Activated CD4-positive, alpha-beta T cell treated with anti-CD3 and anti-CD28 coated beads for 24 hours (primary cell): Measurements from ENCODE around the gene TMEM86B.
"Not testable (repeated sequence)": the region's sequence is repeated elsewhere in the genome, so short reads cannot be mapped to it uniquely, and the experiment has no call there.

Experiments used
- DNase-seq, 2 donors: peaks; one replicate each; pipeline ENCODE4 v3.0.0-alpha.2; 2020; ENCODE audit warnings: low read depth in 2 of 2

Gene TMEM86B

DNA sequence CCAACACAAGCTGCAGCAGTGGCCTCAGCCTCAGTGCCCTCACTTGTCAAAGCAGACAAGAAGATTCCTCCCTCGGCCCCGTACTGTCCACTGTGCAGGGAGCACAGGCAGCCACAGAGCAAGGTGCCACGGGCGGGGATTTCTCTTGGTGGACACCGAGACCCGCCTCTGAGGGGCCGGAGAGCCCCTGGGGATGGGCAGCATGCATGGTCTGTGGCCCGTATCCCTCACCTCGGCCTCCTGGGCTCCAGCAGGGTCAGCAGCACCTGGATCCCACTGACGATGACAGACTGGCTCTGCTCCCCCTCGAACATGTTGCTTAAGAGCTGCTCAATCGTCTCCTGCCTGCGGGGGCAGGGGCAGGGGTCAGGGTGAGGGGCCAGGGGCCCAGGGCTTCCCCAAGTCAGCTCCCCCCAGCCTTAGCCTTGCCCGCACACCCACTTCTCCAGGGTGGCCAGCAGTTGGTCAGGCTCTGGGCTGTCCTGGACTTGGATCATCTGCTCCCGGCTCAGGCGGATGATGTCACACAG is 13.4 kb upstream of the TMEM86B start:
- no peak for DNase-seq

DNA sequence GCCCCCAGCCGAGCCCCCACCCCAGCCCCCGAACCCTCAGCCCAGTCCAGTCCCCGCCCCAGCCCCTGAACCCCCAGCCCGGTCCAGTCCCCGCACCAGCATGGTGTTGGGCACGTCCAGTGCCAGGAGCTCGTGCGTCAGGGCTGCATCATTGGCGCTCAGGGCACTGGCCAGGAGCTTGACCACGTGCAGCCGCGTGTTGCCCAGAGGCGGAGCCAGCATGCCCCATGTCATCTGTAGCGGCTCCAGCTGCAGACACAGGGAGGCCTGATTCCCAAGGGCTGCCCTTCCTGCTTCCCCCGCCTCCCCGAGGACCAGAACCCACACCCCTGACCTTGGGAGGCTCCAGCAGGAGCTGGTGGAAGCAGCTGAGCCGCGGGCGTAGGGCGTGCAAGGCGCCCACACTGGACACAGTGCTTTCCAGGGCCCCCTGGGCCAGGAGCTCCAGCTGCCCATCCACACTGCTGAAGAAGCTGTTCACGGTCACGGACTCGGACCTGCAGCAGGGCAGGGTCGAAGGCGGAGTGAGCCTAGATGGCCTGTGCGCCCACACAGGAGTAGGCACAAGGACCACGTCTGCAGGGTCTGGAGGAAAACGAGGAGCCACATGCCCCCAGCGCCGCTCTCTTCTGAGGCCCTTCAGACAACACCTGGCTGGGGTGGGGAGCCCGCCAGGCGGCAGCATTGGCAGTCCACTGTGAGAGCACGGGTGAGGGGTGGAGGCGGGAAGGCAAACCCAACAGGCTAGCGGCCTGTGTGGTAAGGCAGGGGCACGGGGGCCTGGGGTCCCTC is 12.8 kb upstream of the TMEM86B start:
- DNase-seq, result no peak

DNA sequence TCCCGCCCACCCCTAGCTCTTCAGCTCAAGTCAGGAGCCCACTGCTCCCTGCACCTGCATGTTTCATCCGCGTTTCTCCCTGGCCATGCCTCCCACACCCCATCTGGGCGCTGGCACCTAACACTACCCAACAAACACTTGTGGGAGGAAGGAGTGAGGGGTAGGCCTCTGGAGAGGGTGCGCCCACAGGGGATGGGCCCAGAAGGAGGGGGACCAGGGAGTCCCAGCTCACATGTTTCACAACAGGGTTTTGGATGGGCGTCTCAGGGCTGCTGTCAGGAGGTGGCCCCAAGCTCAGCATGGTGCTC is 12.1 kb upstream of the TMEM86B start:
- DNase-seq, result no peak

DNA sequence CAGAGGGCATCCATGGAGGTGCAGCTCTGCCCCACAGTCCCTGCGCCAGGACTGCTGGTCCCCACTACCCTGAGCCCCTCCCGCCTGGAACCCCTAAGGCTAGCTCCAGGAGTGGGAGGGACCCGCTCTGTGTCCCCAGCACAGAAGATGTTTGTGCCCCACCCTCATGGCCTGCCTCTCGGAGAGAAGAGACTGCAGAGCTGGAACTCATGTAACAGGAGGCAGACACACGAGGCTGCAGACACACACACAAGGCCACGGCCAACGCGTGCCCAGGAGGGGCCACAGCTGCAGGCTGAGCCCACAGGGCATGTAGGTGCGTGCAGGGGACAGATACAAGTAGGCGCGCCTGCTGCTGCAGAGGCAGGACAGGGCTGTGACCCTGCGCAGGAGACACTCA is 10.4 kb upstream of the TMEM86B start:
- DNase-seq, result no peak

DNA sequence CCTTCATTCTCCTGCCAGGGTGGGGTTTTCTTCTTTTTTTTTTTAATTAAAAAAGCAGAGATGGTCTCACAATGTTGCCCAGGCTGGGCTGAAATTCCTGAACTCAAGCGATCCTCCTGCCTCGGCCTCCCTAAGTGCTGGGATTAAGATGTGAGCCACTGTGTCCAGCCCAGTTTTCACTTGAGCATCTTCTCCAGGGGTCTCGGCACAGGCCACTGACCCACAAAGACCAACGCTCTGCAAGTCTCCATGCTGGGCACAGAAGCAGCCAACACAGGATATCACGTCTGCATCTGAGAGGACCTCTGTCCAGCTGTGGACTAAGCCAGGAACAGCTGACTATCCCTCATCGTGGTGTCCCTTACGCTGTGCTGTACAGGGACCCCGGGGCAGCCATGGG is 9.5 kb upstream of the TMEM86B start:
- no peak for DNase-seq

DNA sequence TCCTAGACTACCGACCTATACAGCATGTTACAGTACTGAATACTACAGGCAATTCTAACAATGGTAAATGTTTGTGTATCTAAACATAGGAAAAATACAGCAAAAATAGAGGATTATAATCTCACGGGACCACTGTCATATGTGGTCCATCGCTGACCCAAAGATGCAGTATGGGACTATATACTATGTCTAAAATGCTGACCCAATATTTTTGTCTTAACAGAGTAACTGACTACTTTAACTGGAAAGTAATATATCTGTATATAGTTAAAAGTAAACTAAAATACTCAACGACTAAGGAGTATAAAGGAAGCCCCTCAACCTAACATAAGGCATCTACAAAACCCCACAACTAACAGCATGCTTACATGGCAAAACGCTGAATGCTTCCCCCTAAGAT is 4.4 kb upstream of the TMEM86B start:
- no peak for DNase-seq

DNA sequence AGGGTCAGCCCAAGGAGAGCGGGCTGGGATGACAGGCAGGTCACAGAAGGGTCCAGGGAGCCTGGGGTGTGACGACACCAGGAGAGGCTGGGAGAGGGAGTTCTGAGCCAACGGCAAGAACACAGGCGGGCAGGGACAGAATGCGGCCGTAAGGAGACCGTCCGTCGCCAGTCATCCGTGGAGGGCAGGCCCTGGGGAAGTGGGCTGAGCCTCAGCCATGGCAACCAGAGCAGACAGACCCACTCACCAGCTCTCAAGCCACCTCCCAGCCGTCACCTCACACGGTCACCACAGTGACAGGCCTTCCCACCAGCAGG is 3.7 kb upstream of the TMEM86B start:
- DNase-seq, result no peak

DNA sequence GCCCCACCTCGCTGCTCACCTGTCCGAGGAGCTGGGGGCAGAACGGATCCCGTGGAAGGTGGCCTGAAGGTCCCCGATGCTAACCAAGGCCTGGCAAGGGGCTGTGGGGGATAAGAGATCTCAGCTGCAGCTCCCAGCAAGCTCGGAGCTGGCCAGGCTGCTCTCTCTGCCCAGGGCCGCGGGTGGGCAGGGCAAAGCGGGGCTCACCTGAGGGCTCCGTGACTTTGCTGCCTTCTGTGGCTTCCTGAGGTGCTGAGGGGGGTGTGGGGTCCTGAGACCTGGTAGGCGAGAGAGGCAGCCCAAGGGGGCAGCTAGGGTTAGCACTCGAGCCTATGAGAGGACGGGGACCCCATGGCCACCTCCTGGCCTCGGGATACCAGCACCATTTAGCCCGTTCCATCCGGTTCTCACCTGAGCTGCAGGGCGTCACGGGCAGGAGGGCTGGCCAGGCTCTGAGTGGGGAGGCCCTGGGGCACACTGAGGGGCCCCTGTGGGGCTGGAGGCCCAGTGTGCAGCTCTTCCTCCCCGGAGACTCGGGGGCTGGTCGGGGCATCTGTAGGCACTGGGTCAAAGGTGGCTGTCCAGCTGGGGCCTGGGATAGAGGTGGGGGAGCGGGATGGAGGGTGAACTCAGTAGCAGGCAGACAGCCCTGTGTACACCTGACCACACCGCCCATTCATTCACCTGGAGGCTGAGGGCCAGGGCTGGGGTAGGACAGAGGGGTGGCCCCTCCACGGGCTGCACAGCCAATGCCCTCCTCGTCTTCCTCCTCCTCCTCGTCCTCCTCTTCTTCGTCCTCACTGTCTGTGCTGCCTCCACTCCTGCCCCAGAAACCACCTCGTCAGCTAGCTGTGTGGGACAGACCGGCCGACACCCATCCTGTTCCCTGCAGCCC is 3.1 kb upstream of the TMEM86B start:
- no peak for DNase-seq

DNA sequence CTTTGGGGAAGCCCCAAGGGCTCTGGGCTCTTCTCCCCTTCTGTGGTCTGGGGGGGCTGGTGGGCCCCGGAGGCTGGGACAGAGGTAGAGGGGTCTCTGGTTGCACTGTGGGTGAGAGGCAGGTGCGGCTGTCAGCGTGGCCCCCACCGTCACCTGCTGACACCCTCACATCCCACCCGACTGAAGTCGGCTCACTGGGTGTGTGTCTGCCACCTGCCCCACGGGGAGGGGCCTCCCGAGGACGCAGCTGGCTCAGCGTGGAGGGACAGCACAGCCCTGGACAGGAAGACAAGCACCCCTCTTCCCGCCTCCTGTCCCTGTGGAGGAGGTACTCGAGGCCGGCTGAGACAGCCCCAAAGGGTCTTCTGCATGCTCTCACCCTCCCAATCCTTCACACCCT is 2.2 kb upstream of the TMEM86B start:
- DNase-seq, result no peak

DNA sequence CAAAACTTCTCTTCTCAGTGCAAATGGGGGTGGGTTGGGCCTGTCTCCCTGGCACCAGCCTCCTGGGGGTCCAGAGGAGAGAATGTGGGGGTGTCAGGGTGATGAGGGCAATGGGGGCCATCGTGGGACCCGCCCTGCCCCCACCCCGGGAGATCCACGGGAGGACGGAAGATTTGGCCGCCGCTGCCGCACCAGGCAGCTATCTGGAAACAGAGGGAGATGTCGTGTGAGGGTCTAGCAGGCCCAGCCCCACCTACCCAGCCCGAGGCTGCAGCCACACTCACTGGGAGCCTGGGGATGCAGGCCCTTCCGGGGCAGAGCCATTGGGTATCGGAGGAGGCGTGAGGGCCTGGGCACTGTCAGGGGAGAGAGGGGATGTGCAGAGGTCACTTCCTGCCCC is 1.8 kb upstream of the TMEM86B start:
- no peak for DNase-seq

DNA sequence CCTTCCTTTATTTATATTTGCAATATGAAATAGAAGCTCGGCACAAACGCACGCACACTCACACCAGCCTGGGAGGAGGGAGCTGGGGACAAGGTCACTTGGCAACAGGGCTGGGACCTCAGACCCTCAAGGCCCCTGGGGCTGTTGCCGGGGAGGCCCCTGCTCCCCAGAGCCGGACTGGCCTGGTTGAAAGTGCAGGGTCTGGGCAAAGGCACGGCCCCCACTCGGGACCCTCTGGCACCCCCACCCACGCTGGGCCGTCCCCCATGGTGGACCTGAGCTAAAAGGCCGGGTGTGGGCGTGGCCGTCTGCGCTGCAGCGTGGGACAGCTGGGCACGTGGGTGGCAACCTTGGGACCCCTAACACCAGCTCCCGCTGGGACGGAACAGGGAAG is 1.2 kb upstream of the TMEM86B start:
- DNase-seq, result no peak

DNA sequence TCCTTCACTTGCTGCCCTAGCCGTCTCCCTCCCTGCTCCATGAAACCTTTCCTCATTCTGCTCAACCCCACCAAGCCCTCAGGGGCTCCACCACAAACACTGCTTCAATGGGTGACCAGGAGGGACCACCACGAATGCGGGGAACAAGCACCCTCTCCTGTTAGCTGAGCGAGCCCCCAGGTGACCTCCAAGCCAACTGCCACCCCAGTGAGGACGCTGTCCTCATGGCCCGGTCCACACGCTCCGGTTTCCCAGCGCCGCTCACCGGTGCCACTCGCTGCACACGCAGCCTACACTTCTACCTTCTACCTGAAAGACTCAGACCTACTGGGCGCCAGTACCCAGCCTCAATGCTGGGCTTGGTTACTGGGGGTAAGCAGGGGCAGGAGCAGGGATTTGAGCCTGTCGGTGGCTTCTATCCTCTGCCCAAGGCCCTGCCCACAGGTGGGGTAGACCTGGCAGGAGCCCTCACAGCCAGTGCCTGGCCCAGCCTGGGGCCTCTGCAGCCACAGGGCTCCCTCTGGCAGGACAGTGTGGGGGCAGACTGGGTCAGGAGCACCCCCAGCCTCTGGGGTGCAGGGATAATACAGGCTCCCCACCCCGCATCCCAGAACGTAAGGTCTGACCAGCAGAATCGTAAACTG is 704 bp upstream of the TMEM86B start:
- DNase-seq, result no peak

DNA sequence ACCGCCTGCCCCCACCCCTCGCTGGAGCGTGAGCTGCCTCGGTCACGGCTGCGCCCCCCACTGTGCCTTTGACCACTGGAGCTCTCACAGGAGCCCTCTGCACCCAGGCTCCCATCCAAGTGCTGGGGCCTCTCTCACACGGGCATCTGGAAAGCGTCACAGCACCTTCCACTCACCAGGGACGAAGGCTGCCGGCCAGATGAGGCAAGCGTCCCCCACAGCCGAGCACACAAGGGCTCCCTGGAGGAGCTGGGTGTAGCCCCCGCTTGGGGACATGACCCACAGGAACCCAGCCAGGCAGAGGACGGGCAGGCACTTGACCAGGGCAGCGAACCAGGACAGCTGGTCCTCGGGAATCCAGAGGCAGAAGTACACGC is 560 bp downstream of the TMEM86B start:
- no peak for DNase-seq

DNA sequence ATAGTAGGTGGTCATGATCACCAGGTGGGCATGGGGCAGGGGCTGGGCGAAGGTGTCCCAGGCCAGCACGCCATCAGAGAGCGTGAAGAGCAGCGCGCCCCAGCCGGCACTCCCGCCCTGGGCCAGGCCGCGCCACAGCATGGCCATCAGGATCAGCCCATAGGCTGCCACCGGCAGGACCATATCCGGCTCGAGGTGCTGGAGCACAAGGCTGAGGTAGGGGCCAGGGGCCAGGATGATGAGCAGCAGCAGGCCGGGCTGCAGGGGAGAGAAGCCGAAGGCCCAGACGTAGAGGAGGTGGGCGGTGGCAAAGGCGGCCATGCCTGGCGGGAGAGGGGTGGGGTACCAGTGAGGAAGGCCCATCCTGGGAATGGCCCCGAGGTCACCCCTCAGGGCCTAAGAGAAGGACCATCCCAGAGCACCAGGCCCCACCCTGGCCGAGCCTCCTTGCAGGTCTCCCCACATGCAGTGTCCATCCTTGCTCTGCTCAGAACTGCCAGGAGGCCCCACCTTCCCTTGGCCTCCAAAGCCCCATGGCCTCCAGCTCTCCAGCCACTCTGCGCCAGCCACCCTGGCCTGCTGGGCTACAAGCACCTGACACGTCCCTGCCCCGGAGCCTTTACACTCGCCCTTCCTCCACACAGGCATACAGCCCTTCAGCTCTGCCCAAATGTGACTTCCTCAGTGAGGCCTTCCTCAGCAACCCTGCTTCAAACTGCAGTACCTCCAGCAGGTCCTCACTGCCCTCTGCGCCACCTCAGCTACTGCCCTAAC is 1.1 kb downstream of the TMEM86B start:
- DNase-seq, result no peak

DNA sequence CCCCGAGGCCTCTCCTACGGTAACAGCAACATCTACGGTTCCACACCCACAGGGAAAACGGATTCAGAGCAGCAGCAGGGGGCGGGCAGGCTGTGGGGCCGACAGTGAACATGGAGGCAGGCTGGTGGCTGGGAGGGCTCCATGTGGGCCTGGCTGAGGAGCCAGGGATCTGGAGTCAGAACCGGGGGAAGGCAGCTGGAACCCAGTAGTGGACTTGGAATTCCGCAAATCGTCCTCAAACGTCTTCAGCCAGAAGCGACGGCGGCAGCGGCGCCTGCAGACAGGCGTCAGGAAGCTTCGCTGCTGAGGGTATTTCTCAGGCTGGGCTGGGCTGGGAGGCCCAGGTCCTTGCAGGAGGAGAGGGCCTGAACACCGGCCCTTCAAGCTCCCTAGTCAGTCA is 1.8 kb downstream of the TMEM86B start:
- DNase-seq, result no peak

DNA sequence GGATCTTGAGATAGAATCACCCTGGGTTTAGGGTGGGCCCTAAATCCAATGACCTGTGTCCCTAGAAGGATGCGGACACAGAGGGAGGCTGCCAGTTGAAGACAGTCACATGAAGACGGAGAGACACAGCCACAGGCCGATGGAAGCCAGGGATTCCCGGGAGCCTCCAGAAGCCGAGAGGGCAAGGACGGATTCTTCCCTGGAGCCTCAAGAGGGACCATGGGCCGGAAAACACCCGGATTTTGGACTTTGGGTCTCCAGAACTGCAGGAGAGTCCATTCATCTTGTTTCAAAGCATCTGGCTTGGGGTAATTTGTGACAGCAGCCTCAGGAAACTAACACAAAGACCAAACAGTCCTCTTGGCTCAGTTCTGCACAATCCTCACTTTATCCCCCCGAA is 2.3 kb downstream of the TMEM86B start:
- no peak for DNase-seq

DNA sequence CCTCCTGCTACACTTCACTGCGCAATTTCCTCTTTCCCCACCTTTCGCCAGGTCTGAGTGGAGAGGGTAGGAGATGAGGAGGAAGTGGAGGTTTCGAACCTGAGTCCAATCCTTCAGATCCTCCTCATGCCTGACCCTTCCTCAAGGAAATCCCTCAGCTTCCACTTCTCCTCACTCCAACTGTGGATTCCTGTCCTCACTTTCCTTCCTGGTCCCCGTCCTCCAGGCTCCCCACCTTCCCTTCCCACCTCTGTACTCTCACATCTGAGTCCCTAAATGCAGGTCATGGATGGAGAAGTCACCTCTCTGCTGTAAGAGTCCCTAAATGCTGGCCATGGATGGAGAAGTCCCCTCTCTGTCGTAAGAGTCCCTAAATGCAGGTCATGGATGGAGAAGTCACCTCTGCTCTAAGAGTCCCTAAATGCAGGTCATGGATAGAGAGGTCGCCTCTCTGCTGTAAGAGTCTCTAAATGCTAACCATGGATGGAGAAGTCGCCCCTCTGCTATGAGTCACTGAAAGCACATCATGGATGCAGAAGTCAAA is 3.1 kb downstream of the TMEM86B start:
- DNase-seq, result no peak

DNA sequence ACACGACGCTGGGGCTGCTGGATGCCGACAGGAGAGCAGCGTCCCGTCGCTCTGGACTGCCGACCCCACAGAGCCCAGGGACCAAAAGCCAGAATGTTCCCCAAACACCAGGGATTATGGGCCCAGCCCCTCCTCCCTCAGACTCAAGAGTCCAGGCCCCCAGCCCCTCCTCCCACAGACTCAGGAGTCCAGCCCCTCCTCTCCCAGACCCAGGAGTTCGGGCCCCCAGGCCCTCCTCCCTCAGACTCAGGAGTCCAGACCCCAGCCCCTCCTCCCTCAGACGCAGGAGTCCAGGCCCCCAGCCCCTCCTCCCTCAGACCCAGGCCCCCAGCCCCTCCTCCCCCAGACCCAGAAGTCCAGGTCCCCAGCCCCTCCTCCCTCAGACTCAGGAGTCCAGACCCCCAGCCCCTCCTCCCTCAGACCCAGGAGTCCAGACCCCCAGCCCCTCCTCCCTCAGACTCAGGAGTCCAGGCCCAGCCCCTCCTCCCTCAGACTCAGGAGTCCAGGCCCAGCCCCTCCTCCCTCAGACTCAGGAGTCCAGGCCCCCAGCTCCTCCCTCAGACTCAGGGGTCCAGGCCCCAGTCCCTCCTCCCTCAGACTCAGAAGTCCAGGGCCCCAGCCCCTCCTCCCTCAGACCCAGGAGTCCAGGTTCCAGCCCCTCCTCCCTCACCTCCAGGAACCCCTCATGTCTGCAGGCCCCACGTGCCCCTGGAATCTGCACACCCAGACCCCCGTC is 3.7 kb downstream of the TMEM86B start:
- DNase-seq, result not testable (repeated sequence)

DNA sequence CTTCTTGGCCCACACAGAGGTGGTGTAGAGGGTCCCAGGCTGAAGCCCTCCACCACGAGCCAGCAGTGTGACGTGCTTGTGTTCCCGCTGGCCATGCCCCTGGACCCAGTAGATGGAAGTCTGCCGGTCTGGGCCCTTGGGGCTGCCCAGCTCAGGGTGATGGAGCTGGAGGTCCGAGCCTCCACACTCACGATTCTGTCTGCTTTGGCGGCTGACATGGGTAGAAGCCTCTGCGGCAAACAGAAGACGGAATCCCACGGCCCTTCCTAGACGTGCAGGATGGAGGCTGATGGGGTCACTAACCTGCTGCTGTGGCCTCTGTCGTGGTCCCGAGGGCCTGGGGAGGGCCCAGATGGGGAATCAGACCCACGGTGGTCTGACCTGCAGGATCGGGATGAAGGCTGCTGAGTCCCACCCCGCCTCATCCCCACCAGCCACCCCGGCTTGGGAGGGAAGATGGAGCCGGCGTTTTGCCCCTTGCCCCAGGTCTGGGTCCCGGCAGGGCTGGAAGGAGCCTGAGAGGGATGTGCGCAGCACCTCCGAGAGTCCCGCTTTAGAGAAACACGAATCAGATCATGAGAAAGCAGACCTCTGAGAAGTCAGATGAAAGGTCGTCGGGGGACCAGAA is 4.4 kb downstream of the TMEM86B start:
- DNase-seq, result no peak

DNA sequence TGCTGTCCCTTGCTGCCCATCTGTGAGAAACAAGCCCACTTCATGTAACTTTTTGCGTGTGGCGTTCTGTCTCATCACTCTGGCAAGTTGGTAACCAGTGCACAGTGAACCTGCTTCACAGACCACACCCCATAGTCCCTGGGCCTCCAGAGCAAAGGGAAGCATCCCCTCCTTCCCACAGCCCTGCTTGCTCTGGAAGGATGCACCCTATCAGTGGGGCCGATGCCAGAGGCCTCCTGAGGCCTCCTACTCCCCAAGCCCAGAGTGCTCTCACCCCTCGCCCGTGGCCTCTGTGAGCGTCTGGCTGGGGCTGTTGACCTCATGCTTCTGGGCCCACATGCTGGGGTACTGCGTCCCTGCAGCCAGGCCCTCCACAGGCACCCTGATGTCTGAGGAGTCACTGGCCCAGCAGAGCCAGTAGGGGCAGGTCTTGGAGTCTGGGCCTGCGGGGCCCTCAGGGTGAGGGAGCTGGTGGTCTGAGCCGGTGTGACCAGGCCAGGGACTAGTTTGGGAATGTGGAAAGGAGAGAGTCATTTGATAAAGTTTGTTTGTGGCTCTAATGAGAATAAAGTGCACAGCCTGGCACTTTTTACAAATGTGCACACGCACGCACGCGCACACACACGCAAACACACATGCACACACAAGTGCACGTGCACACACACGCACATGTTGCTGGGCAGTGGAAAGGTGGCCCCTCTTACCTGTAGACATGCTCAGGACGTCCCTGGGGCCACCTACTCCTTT is 5.1 kb downstream of the TMEM86B start:
- DNase-seq, result no peak
